Measurements from ENCODE around the gene TUBA1C.

TUBA1C gene

GRCh38 chr12:49272790-49273725 is 8.2 kb downstream of the TUBA1C start:
- H3K27me3 ChIP-seq (replicated peaks): no peaks in the 10 kb centered on the region
- TF ChIP-seq CTCF (IDR thresholded peaks at IDR 0.05; ENCODE audit: low read depth, low read length, missing control alignments): no peak
- in situ Hi-C loops (cut with HindIII; ENCODE audit: low pct_ligation_motif_present, low sequenced_read_pairs): no loop called here
- DNase-seq: no peak
- H3K36me3 ChIP-seq (replicated peaks): peaks cover 53% of the 10 kb centered on the region
- H3K4me3 ChIP-seq (ENCODE audit: low read depth, low read length): no peak overlapping the region
- H3K27ac ChIP-seq: no peak overlapping the region

GRCh38 chr12:49273726-49274395 is 9.0 kb downstream of the TUBA1C start:
- H3K36me3 ChIP-seq (replicated peaks): peaks cover 53% of the 10 kb centered on the region
- no peak for DNase-seq
- H3K27me3 ChIP-seq (replicated peaks): no peaks in the 10 kb centered on the region
- in situ Hi-C loops (cut with HindIII; ENCODE audit: low pct_ligation_motif_present, low sequenced_read_pairs): no loop called here
- TF ChIP-seq CTCF (IDR thresholded peaks at IDR 0.05; ENCODE audit: low read depth, low read length, missing control alignments): no peak
- H3K27ac ChIP-seq: no peak overlapping the region
- no peak overlapping the region for H3K4me3 ChIP-seq (ENCODE audit: low read depth, low read length)

GRCh38 chr12:49274396-49275069 is 9.7 kb downstream of the TUBA1C start:
- in situ Hi-C loops (cut with HindIII; ENCODE audit: low pct_ligation_motif_present, low sequenced_read_pairs): no loop called here
- H3K36me3 ChIP-seq (replicated peaks): peaks cover 47% of the 10 kb centered on the region

GRCh38 chr12:49276304-49277290 is 11.7 kb downstream of the TUBA1C start:
- in situ Hi-C loops (cut with HindIII; ENCODE audit: low pct_ligation_motif_present, low sequenced_read_pairs): no loop called here
- H3K36me3 ChIP-seq (replicated peaks): peaks cover 27% of the 10 kb centered on the region
- no peak for TF ChIP-seq CTCF (IDR thresholded peaks at IDR 0.05; ENCODE audit: low read depth, low read length, missing control alignments)
- DNase-seq: no peak
- no peak overlapping the region for H3K4me3 ChIP-seq (ENCODE audit: low read depth, low read length)
- no peaks in the 10 kb centered on the region for H3K27me3 ChIP-seq (replicated peaks)
- H3K27ac ChIP-seq: no peak overlapping the region

More at GRCh38 chr12:49274396-49275069, 9.7 kb downstream of the TUBA1C start:
- TF ChIP-seq CTCF (IDR thresholded peaks at IDR 0.05; ENCODE audit: low read depth, low read length, missing control alignments): no peak
- DNase-seq: no peak
- Histone ChIP-seq H3K27ac (no peak overlapping the region), H3K27me3 (replicated peaks) (no peaks in the 10 kb centered on the region), H3K4me3 (ENCODE audit: low read depth, low read length) (no peak overlapping the region)

- no peak for DNase-seq
- no peak for TF ChIP-seq CTCF (IDR thresholded peaks at IDR 0.05; ENCODE audit: low read depth, low read length, missing control alignments)
- Histone ChIP-seq H3K27me3 (replicated peaks) (no peaks in the 10 kb centered on the region), H3K36me3 (replicated peaks) (peaks cover 21% of the 10 kb centered on the region), H3K27ac (no peak overlapping the region), H3K4me3 (ENCODE audit: low read depth, low read length) (no peak overlapping the region)
- in situ Hi-C loops (cut with HindIII; ENCODE audit: low pct_ligation_motif_present, low sequenced_read_pairs): no loop called here
Measured at GRCh38 chr12:49277466-49277865, 12.6 kb downstream of the TUBA1C start.
